GM18499 (cell line): Measurements from ENCODE around the gene TMPRSS6.

Experiments
- ATAC-seq: cut with Tn5 transposase; IDR thresholded peaks from one replicate; pipeline ENCODE4 v1.9.1; 2021; ENCODE audit warnings: moderate number of reproducible peaks; ENCODE audit not compliant: insufficient read depth, unreplicated experiment

TMPRSS6 gene

DNA sequence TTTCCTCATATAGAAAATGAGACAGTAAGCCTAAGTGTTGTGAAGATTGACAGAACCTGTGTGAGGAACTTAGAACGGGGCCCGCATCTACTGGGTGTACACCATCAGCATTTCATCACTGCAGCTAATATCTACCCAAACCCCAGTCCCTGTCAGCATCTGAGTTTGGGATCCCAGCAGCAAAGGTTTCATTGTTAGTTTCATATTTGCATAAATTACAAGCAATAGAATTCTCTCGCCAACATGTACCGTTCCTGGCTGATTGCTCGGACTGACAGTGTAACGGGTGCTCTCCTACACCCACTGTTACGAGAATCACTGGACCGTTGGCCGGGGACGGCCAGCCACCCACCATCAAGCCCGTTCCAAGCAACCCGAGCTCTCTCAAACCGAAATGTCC, 10.4 kb upstream of the TMPRSS6 start:
- ATAC-seq = no peak

DNA sequence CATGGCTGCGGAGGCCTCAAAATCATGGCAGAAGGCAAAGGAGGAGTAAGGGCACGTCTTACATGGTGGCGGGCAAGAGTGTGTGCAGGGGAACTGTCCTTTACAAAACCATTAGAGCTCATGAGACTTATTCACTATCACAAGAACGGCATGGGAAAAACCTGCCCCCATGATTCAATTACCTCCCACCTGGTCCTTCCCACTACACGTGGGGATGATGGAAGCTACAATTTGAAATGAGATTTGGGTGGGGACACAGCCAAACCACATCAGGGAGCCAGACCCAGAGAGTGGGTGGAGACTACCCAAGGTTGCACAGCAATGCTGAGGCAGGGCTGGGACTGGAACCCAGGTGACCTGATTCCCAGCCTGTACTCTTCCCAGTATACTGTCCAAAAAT, 8.6 kb upstream of the TMPRSS6 start:
- no peak for ATAC-seq

DNA sequence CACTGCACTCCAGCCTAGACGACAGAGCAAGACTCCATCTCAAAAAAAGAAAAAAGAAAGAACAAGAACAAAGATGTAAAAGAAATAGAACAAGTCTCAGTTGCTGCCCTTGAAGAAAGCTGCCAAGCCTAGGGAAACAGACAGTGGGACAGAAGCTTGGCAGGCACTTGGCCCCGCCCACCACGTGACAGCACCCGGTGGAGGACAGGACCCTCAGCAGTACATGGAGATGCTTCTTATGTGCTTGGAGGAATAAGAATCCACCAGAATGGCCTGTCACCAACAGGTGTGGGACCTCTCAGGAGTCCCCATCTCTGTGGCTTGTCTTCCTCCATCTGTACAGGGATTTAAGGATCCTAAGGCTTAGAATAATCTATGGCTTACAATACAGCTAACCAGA, 7.6 kb upstream of the TMPRSS6 start:
- ATAC-seq = no peak

DNA sequence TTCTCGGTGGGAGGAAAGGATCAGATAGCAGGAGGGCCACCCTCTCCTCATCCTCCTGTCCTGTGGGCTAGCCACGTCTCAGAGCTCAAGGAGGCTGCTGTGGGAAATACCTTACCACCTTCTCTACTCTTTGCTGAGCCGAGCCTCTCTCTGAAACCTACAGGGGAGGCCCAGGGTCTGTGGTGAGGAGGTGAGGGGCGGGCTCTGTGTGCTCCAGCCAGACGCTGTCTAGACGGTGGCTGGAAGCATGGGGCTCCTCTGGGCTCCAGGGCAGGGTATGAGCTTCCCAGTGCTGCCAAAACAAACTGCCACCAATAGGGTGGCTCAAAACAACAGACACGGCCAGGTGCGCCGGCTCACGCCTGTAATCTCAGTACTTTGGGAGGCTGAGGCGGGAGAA, 5.5 kb upstream of the TMPRSS6 start:
- ATAC-seq = no peak

DNA sequence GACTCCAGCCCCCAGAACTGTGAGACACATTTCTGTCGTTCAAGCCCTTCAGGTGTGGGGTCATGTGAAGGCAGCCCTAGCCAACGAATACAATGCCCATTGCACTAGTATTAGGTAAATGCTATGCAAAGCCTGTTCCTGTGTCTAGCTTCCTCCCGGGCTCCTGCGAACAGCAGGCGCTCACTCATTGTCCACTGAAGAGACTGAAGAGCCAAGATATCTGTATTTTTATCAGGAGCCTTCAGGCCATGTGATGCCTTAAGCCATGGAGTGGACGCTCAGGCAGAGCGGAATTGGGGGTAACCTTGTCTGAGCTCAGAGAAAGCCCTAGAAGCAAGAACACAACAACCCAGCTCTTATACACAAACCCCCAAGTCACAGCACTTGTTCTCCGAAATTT, 4.2 kb upstream of the TMPRSS6 start:
- ATAC-seq = no peak

DNA sequence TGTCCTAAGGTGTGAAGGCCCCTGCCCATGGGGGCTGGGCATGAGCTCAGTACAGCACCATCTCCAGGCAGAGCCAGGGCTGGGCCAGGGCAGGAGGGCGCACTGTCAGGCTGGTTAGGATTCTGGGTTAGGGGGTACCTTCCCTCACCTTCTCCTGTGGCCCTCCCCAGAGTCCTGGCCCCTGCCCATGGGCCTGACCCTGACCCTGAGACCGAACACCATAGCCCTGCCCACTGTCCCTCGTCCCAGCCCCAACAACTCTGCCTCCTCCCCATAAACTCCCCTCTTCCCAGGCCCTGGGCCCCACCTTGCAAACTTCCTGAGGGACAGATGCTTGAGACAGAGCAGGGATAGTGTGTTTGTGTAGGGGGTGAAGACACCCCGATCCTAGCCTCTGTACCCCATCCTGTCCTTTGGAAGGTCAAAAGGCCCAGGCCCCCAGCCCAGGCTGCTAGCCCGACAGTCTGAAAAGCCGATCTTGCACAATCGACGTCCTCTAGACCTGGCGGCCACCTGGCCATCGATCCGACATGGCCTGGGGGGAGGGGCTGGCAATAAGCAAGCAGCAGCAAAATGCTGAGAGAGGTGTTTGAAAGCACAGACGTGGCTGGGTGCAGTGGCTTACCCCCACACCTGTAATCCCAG, 2.7 kb upstream of the TMPRSS6 start:
- ATAC-seq = no peak

DNA sequence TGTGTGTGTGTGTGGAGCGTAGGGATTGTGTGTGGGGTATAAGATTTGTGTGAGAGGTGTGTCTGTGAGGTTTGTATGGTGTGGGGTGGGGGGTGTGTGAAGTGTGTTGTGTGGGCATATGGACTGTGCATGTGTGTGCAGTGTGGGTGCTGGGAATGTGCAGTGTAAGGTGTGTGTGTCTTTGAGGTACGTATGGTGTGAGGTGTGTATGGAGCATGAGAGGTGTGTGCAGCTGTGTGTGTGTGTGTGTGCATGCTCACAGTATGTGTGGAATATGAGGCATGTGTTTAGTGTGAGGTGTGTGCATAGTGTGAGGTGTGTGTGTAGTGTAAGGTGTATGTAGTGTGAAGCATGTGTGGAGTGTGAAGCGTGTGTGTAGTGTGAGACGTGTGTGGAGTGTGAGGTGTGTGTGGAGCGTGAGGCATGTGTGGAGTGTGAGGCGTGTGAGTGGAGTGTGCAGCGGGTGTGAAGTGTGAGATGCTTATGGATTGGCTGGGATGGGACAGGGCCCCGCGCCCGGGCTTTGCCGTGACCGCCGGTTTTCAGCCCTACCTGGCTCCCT, 1.7 kb upstream of the TMPRSS6 start:
- ATAC-seq = no peak

DNA sequence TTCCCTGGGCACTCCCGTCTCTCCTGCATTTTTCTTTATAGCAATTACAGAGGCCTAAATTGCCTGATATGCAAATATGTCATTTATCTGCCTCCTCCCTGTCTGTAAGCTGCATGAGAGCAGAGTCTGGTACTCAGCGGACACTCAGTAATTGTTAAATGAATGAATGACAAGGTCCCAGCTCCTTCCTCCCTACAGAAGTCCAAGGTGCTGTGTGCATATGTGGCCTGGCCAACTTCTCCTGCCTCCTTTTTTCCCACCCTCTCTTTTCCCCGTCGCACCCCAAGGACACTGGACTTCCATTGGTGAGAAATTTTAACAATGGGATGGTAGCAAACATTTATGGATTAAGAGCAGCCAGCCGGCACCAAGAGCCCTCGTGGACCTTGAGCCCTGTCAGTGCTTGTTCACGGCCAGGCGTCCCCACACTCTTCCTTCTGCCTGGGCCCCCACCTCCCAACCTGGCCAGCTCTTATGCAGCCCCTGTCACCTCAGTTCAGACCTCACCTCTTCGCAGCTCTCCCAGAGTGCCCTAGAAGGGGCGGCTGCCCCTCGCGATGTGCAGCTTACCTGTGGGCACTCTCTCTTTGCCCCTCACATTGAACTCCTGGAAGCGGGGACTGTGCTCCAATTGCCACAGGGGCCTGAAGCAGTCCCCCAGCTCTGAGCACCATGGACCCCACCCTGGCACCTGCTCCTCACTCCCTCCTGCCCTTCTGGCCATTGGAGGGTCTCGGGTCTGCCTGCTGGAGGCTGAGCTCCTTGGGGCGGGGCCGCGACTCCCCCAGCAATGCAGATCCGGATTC, 1.5 kb downstream of the TMPRSS6 start:
- ATAC-seq = no peak

DNA sequence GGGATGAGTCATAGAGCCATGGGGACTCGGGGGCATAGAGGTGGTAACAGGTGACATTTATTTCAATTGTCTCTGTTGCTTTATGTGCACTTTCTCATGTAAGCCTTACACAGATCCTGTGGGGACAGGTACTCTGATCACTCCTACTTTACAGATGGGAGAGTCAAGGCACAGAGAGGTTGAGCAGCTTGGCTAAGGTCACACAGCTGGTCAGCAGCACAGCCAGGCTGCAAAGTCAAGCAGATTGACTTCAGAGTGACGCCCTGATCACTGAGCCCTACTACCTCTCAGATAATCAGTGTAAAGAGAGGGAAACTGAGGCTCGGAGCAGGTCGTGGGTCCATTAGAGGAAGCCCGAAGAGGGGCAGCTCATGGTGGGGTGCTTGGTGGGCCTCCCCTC, 3.5 kb downstream of the TMPRSS6 start:
- ATAC-seq = no peak

DNA sequence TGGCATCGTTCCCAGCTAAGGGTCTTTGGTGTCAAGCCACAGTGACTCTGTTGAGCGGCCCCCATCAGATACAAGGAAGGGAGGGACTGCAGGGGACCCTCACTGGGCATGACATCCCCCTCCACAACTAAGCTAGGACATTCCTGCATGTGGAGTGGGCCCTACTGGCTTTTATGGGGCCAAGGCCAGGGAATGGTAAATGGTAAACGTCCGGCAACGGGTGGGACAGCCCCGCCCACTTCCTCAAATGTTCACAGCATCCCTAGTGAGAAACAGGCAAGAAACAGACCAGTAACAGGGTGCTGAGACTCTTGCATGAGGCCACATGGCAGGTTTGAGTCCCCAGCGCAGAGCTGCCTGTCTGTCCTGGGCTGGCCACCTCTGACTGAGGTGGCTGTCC, 4.4 kb downstream of the TMPRSS6 start:
- ATAC-seq = no peak

DNA sequence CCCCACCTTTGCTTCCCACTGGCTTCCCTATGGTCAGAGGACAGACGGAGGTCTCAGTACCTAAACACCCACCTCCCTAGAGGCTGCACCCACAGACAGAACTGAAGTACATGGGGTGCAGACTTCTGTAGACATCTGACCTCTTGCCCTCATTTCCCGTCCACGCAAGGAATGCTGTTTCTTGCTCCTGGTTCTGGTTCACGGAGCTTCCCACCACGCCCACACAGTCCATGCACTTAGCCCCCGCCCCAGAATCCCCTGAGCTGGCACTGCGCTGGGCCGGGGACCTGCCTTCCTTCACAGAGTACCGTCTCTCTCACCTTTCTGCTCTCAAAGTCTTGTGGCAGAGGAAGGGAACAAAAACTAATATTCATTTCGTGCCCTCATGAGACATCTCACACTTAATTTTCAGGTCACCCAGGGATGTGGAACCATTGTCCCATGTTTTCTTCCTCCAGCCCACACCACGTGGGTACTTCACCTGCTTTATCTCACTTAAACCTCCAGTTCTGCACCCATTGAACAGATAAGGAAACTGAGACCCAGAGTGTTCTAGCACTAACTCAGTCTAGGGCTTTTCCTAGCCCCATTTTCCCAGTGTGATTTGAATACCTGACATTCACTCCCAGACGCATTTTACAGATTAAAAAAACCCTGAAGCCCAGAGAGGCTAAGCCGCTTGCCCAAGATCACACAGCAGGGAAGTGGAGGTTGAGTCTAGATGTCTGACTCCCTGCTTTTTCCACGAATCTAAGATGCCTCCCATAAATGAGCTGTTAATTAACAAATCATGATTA, 5.7 kb downstream of the TMPRSS6 start:
- ATAC-seq = no peak

DNA sequence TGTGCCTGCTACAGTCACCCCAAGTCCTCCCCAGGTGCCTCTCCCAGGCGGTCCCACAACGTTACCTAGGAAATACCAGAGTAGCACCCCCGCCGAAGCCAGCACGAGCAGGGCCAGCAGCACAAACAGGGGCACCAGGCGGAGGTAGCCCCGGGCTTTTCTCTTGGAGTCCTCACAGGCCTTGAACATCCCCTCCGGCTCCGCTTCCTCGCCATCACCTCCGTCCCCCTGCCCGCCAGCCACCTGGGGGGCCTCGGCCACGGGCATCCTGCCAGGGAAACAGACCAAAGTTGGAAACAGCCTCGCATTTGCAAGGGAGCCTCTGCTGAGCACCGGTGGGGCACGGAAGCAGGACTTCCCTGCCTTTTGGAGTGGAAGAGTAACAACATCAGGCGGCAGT, 6.4 kb downstream of the TMPRSS6 start:
- no peak for ATAC-seq

DNA sequence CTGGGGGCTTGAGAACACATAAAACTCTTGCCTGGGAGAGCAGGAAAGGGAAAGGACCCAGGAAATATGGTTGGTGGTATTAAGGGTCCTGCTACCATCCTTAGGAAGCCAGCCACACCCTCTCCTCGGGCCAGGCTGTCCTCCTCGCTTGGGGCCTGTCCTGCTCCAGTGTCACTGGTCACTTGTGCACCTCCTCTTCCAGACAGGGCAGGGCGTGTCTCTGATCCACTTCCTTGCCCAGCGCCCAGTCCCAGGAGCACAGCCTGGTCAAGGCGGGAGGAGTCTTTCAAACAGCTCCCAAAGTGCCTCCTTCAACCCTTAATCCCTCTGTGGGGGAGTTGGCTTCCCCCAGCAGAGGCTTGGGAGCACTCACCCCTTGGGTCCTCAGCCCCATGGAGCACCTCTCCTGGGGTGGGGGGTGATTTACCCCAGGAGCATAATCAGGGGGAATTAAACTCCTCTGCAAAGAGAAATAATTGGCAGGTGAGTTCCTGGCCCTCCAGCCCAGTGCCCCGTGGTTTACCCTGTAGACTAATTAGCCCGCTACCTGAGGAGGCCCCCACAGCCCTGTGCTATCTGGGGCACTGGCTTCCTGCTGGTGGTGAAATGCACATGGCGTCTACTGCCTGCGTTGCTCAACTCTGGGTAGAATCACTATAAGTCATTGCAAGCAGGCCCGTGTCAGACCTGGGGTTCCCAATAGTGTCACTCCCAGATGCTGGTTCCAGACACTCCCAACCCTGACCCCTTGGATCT, 8.0 kb downstream of the TMPRSS6 start:
- ATAC-seq = no peak

DNA sequence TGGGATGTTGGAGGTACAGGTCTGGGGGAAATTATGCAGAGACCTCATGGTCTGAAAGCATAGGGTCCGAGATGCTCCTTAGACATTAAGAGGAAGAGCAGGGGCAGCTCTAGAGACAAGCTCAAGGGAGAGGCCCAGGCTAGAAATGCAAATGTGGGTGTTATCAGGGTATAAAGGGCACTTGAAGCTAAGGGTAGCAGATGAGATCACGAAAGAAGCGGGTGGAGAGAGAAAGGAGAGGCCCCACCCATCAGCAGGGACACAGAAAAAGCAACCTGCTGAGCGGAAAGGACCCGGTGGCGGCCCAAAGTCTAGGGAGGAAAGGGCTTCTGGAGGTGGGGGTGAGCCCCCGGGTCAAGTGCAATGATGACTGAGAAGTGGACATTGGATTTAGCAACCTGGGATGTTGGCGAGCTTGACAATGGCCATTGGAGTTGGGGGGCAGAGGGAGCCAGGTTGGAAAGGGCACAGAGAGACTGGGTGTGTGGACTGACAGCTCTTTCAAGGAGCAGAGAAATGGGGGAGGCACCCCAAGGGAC, 8.9 kb downstream of the TMPRSS6 start:
- ATAC-seq = no peak

DNA sequence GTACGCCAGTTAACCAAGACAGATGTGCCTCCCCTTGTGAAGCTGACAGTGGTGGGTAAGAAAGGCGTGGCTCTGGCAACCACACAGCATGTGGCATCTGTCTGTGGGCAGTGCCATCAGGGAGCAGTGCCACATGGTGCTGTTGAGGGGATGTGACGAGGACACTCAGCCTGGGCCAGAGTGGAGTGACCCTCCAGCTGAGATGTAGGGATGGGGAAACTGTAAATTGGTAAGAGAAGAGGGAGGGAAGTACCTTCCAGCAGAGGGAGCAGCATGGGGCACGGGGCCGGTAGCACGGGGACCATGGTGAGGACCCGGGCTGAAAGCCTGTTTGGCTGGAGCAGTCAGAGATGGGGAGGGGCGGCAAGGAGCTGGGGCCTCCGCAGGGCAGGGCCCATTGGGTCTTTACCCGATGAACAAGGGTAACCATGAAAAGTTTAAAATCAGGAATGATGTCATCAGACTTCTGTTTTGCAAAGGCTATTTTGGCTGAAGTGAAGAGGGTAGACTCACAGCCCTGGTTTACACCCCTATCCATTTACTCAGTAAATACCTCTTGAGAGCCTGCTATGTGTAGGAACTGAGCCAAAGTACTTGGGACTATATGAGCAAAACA, 10.4 kb downstream of the TMPRSS6 start:
- no peak for ATAC-seq

DNA sequence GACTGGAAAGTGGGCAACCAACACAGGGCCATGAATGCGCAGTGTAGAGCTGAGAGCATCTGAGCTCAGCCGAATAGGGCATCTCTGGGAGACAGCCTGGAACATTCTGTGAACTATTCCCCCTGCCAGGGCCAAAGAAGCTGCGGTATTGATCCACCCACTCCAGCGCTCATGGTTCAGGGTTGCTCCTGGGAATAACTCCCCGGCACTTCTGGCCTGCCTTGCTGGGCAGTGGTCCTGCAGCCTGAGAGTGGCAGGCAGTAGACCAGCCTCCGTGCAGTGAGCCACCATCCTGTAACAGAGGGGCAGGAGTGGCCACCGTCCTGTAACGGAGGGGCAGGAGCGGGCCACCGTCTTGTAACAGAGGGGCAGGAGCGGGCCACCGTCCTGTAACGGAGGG, 12.2 kb downstream of the TMPRSS6 start:
- ATAC-seq = no peak

DNA sequence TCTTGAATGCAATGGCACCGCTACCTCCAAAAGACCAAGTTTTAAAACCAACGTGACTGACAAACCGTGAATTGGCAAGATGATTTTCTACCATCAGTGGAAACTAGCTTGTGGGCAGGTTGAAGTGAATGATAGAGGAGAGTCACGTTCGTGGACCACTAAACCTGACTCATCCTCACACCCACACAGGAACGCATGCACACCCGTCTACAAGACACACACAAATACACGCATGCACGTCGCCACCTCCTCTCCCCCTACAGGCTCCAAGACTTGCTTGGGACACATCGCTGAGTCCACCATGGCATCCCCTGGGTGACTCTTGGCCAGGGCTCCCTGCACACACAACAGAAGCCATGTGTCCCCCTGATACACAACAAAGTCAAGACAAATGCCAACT, 14.4 kb downstream of the TMPRSS6 start:
- no peak for ATAC-seq

DNA sequence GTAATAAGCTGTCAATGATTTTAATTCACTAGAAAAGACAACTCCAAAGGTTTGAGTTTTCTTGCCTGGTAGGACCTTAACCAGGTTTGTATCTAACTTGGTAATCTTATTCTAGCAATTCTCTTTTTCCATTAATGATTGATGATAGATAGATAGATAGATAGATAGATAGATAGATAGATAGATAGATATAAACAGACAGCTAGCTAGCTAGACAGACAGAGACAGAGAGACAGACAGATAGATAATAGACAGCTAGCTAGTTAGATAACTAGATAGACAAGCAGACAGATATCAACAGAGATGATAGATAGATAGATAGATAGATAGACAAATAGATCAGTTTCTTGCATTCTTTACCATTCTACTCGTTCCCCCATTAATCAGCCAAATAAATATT, 15.3 kb downstream of the TMPRSS6 start:
- ATAC-seq = no peak

DNA sequence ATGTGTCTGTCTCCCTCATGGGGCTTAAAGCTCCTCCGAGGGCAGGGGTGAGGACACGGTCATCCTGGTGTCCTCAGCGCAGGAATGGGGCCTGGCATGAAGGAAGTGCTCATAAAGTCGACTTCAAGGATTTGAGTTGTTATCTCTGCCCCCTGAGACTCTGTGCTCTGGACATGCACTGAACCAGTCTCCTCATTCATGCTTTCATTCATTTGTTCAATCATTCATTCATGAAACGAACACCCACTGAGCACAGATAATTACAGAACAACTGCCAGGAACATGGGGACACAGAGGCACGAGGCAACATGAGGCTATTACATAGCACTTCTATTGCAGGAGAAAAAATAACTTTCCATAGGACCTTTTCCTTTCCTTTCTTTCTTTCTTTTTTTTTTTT, 16.5 kb downstream of the TMPRSS6 start:
- no peak for ATAC-seq

DNA sequence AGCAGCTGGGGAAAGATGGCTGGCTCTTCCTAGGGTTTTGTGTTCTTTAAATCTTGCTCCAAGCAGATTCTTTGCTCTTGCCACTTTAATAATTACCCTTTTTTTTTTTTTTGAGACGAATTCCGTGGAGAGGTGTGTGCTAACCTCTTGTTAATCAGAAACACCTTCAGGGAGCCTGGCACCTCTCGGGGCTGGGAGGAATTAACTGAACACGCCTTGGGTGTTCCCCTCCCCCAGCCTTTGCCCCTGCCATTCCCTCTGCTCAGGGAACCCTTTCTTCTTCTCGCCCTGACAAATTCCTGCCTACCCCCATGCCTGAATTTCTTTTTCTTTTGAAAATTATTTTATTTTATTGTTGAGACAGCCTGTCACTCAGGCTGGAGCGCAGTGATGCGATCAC, 17.5 kb downstream of the TMPRSS6 start:
- no peak for ATAC-seq
